SH-SY5Y (cell line): ENCODE results near the gene SMARCAL1.

Experiments
- GATA2 ChIP-seq: IDR thresholded peaks from 2 replicates; pipeline ENCODE4 v1.6.1; 2011; ENCODE audit warnings: mild to moderate bottlenecking, low read depth, low read length
- GATA3 ChIP-seq: IDR thresholded peaks from 2 replicates; pipeline ENCODE4 v1.6.1; 2011; ENCODE audit warnings: low read depth, mild to moderate bottlenecking, low read length, moderate library complexity

- no peak for TF ChIP-seq GATA2
- TF ChIP-seq GATA3 = no peak
Observed at GRCh38 chr2:216431531-216431856, 19.2 kb downstream of the SMARCAL1 start.
